ENCODE data around the gene VSIG10L.

VSIG10L gene

GRCh38 chr19:51354103-51354741 lies 12.3 kb upstream of the VSIG10L start:
- H3K27me3 ChIP-seq = no peaks in the 10 kb centered on the region
- peaks cover 38% of the 10 kb centered on the region for H3K36me3 ChIP-seq
- H3K27ac ChIP-seq = no peak overlapping the region
- H3K4me3 ChIP-seq (ENCODE audit: low read depth in 1 of 2, low read length in 1 of 2) = no peak overlapping the region
- H3K9me3 ChIP-seq = no peaks in the 10 kb centered on the region
- TF ChIP-seq CTCF (IDR thresholded peaks at IDR 0.05) = no peak
- H3K4me1 ChIP-seq (ENCODE audit: control insufficient read depth in 1 of 2, insufficient read depth in 1 of 2, low read depth in 1 of 2, low read length in 1 of 2) = no peaks in the 10 kb centered on the region

- H3K4me3 ChIP-seq (ENCODE audit: low read depth in 1 of 2, low read length in 1 of 2) = no peak overlapping the region
- no peaks in the 10 kb centered on the region for H3K4me1 ChIP-seq (ENCODE audit: control insufficient read depth in 1 of 2, insufficient read depth in 1 of 2, low read depth in 1 of 2, low read length in 1 of 2)
- peaks cover 46% of the 10 kb centered on the region for H3K36me3 ChIP-seq
- no peak overlapping the region for H3K27ac ChIP-seq
- TF ChIP-seq CTCF (IDR thresholded peaks at IDR 0.05) = no peak
- H3K9me3 ChIP-seq = no peaks in the 10 kb centered on the region
- H3K27me3 ChIP-seq = no peaks in the 10 kb centered on the region
Observed at GRCh38 chr19:51352783-51353360, 10.9 kb upstream of the VSIG10L start.

DNA sequence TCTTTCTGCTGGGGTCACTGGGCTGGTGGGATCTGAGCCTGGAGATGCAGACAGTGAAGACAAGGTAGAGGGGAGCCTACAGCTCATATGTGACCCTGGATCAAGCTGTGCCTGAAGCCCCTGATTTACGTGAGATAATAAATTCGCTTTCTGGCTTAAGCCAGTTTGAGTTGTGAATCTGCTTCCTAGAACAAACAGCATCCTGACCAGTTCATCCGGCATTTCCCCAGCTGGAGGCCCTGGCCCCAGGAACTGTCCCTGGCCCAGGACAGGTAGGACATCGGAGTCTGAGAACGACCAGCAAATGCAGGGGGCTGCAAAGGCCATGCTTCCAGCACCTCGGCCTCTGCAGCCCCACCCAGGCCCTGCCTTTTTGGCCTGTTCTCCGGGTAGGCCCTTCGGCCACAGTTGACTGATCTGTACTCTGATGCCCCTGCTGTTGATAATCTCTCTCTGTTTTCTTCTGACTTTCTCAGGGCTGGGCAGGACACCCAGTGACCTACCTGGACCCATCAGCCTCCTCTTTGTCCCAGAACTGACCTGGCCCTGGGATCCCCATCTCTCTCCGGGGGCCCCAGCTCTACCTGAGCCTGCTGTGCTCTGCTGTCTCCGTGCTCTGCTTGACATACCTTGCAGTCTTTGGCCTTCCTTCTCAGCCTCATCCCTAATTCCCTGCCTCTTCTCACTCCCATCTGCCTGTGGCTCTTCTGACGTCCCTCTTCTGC lies 9.5 kb upstream of the VSIG10L start:
- H3K27ac ChIP-seq = no peak overlapping the region
- no peaks in the 10 kb centered on the region for H3K27me3 ChIP-seq
- H3K4me3 ChIP-seq (ENCODE audit: low read depth in 1 of 2, low read length in 1 of 2) = no peak overlapping the region
- peaks cover 60% of the 10 kb centered on the region for H3K36me3 ChIP-seq
- H3K9me3 ChIP-seq = no peaks in the 10 kb centered on the region
- no peak for TF ChIP-seq CTCF (IDR thresholded peaks at IDR 0.05)
- no peaks in the 10 kb centered on the region for H3K4me1 ChIP-seq (ENCODE audit: control insufficient read depth in 1 of 2, insufficient read depth in 1 of 2, low read depth in 1 of 2, low read length in 1 of 2)

- H3K9me3 ChIP-seq = no peaks in the 10 kb centered on the region
- no peak overlapping the region for H3K27ac ChIP-seq
- peaks cover 4% of the 10 kb centered on the region for H3K27me3 ChIP-seq
- no peaks in the 10 kb centered on the region for H3K4me1 ChIP-seq (ENCODE audit: control insufficient read depth in 1 of 2, insufficient read depth in 1 of 2, low read depth in 1 of 2, low read length in 1 of 2)
- no peak for TF ChIP-seq CTCF (IDR thresholded peaks at IDR 0.05)
- H3K4me3 ChIP-seq (ENCODE audit: low read depth in 1 of 2, low read length in 1 of 2) = no peak overlapping the region
- peaks cover 70% of the 10 kb centered on the region for H3K36me3 ChIP-seq
Observed at GRCh38 chr19:51347209-51347928, 5.4 kb upstream of the VSIG10L start.

GRCh38 chr19:51346742-51347141 lies 4.8 kb upstream of the VSIG10L start:
- H3K9me3 ChIP-seq = no peaks in the 10 kb centered on the region
- no peak overlapping the region for H3K27ac ChIP-seq
- H3K27me3 ChIP-seq = peaks cover 11% of the 10 kb centered on the region
- H3K4me1 ChIP-seq (ENCODE audit: control insufficient read depth in 1 of 2, insufficient read depth in 1 of 2, low read depth in 1 of 2, low read length in 1 of 2) = no peaks in the 10 kb centered on the region
- H3K36me3 ChIP-seq = peaks cover 67% of the 10 kb centered on the region
- TF ChIP-seq CTCF (IDR thresholded peaks at IDR 0.05) = no peak
- no peak overlapping the region for H3K4me3 ChIP-seq (ENCODE audit: low read depth in 1 of 2, low read length in 1 of 2)

Measured in neutrophil (primary cell).